Kidney (tissue), 14 donors: ENCODE results near the gene EFCAB7. TPM values are rescaled to one million over a fixed set of nuclear protein-coding genes. Genes with fewer than 3 reads are reported as not detected.

Experiments used
- DNase-seq, 5 donors: peaks; one replicate each; pipeline ENCODE4 v3.0.0-alpha.2; 2013 to 2020
- FAIRE-seq: peaks from 2 replicates; lab custom pipeline; 2012; peaks lifted over from hg19 to GRCh38; lab: Jason Lieb, UNC
- H3K27ac ChIP-seq, 2 donors: one replicate each; pipeline ENCODE4 v1.7.0; 2013; ENCODE audit warnings: low read depth in 2 of 2, low read length in 2 of 2, inconsistent platforms in 1 of 2
- H3K27me3 ChIP-seq: one replicate; pipeline ENCODE4 v1.7.1; 2013; ENCODE audit warnings: low read length, inconsistent platforms; ENCODE audit not compliant: control insufficient read depth, insufficient read depth
- H3K36me3 ChIP-seq, 3 donors: one replicate each; pipeline versions ENCODE4 v1.7.0 to v1.7.1; 2013; ENCODE audit warnings: low read length in 3 of 3, control low read depth in 1 of 3, inconsistent platforms in 1 of 3; ENCODE audit not compliant: insufficient read depth in 3 of 3, control insufficient read depth in 2 of 3
- H3K4me1 ChIP-seq, 3 donors: one replicate each; pipeline versions ENCODE4 v1.7.0 to v1.7.1; 2013; ENCODE audit warnings: low read length in 3 of 3, inconsistent platforms in 1 of 3, low read depth in 1 of 3; ENCODE audit not compliant: control insufficient read depth in 2 of 3, insufficient read depth in 2 of 3
- H3K4me3 ChIP-seq, 3 donors: one replicate each; pipeline versions ENCODE4 v1.7.0 to v1.8.1; 2013; ENCODE audit warnings: low read length in 3 of 3, control low read depth in 1 of 3, inconsistent platforms in 1 of 3
- H3K9ac ChIP-seq, 3 donors: one replicate each; pipeline versions ENCODE4 v1.7.0 to v1.7.1; 2013; ENCODE audit warnings: low read length in 3 of 3, control low read depth in 1 of 3, inconsistent platforms in 1 of 3
- H3K9me3 ChIP-seq, 3 donors: one replicate each; pipeline versions ENCODE4 v1.7.0 to v1.7.1; 2013; ENCODE audit warnings: low read length in 3 of 3, control low read depth in 1 of 3, inconsistent platforms in 1 of 3; ENCODE audit not compliant: control insufficient read depth in 2 of 3, insufficient read depth in 1 of 3
- CTCF ChIP-seq: IDR thresholded peaks from 3 replicates; pipeline ENCODE4 v1.5.1; 2012; ENCODE audit warnings: mild to moderate bottlenecking, moderate library complexity, borderline replicate concordance; ENCODE audit not compliant: insufficient read depth; ENCODE audit errors: extremely low read depth
- intact Hi-C: fragments of 100-400 bp; cut with DNase I; formaldehyde crosslinking; loops from one replicate; pipeline ENCODE4 v1.11.1; 2022
- polyA plus RNA-seq: library from polyadenylated mRNA; stranded (reverse); fragments of 350-450 nt; fragmentation: Illumina TruSeq; extraction: RNeasy Lipid Tissue Mini Kit (QIAGEN cat#74804); gene quantifications from one replicate; pipeline ENCODE4 v1.2.3, GENCODE V29; 2014; ENCODE audit warnings: low read depth, low replicate concordance; ENCODE audit not compliant: insufficient read depth
- total RNA-seq: library from RNA; stranded (reverse); fragmentation: NEBNext Ultra II Directional; extraction: Animal tissue kit (Norgen Biotek cat#: 25700); gene quantifications from one replicate; pipeline ENCODE4 v1.2.1, GENCODE V29; 2021
- donor health status: control.
- donor health status: control.
- donor health status: control.
- donor health status: control.
- donor health status: control.
- donor health status: DM: yes; HTN: yes; CAD: no.
- donor health status: Normal renal cell carcinoma (clear cell type).

Gene EFCAB7
- total and polyA plus RNA-seq, 2 donors from 2014 or later, result 5.1 to 9.6 TPM

DNA sequence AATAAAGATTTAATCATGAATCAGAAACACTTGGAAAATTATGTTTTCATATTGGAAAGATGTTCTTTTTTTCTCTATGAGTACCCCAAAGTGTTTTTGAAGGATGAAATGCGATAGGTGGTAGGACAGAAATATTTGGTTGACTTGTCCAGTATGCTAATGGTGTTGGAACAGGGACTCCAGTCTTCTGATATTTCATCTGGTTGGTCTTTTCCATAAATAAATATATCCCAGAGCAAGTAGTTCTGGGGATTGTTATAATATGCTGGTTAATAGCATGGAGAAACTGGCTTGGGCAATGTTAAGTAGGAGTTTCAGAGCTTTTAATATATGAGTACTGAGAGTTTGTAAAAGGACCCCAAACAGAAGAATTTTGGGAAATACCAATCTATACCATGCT lies 78.6 kb downstream of the EFCAB7 start:
- H3K9me3 ChIP-seq, result no peaks in the 10 kb centered on the region
- FAIRE-seq (no peak), DNase-seq (no peak)
- H3K4me1 ChIP-seq, result peaks cover 0 to 4% (median 0%) of the 10 kb centered on the region in 3 donors
- H3K36me3 ChIP-seq, result no peaks in the 10 kb centered on the region
- no peak for TF ChIP-seq CTCF
- H3K4me3 ChIP-seq, result no peak overlapping the region
- no peak overlapping the region for H3K27ac ChIP-seq
- intact Hi-C loops, result no loop called here
- no peaks in the 10 kb centered on the region for H3K27me3 ChIP-seq
- H3K9ac ChIP-seq, result no peak overlapping the region

DNA sequence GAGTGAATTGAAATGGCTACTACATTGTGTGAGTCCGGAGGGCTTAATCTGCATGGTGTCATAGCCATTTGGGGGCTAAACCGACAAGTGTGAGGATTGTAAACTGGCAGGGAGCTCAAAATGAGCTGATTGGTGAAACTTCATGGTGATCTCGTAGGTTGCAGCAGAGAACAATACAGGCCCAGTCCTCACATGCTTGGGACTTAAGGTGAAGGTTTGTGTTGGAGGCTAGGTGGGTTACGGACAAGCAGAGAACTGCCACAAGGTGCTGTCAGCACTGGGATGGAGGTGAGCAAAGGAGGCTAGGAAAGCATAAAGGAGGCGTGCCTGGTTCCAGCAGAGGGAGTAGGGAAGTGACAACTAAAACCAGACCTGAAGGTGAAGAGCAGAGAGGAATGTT lies 79.3 kb downstream of the EFCAB7 start:
- Histone ChIP-seq H3K9ac (no peak overlapping the region), H3K4me3 (no peak overlapping the region), H3K27ac (no peak overlapping the region), H3K9me3 (no peaks in the 10 kb centered on the region), H3K36me3 (no peaks in the 10 kb centered on the region), H3K4me1 (peaks cover 0 to 11% (median 4%) of the 10 kb centered on the region in 3 donors), H3K27me3 (no peaks in the 10 kb centered on the region)
- FAIRE-seq, result no peak
- intact Hi-C loops, result no loop called here
- no peak for DNase-seq
- TF ChIP-seq CTCF, result no peak

GRCh38 chr1:63603810-63604209 lies 80.5 kb downstream of the EFCAB7 start:
- H3K9ac ChIP-seq, result no peak overlapping the region
- no peak for TF ChIP-seq CTCF
- FAIRE-seq (no peak), DNase-seq (no peak)
- H3K4me1 ChIP-seq, result peaks cover 0 to 20% (median 6%) of the 10 kb centered on the region in 3 donors
- H3K27me3 ChIP-seq, result no peaks in the 10 kb centered on the region
- intact Hi-C loops, result no loop called here
- H3K4me3 ChIP-seq, result no peak overlapping the region
- H3K36me3 ChIP-seq, result no peaks in the 10 kb centered on the region
- H3K9me3 ChIP-seq, result no peaks in the 10 kb centered on the region
- no peak overlapping the region for H3K27ac ChIP-seq

DNA sequence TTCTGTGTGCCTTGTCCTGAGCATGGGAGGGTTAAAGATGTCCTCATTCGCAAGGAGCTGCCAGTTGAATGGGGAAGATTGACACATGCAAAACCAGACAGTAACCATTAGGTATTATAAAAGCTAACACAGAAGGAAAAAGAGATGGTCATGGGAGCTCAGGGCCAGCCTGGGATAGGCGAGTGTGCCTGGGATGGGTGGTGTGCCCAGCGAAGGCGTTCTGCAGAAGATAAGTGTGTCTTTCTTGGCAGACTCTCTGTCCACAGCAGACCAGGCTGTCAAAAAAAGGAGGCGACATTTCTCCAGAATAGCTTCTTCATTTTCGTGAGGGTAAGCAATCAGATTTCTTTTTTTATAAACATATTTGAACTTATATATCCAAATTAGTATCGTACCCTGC lies 84.0 kb downstream of the EFCAB7 start:
- H3K4me3 ChIP-seq, result no peak overlapping the region
- no peak overlapping the region for H3K9ac ChIP-seq
- H3K27me3 ChIP-seq, result no peaks in the 10 kb centered on the region
- no peaks in the 10 kb centered on the region for H3K36me3 ChIP-seq
- FAIRE-seq, result no peak
- no peaks in the 10 kb centered on the region for H3K9me3 ChIP-seq
- H3K4me1 ChIP-seq, result peaks cover 0 to 31% (median 10%) of the 10 kb centered on the region in 3 donors
- no peak overlapping the region for H3K27ac ChIP-seq
- no peak for TF ChIP-seq CTCF
- no peak for DNase-seq
- intact Hi-C loops, result no loop called here
